ENCODE data around the gene SPOCD1. TPM values are rescaled to one million over a fixed set of nuclear protein-coding genes. Genes with fewer than 3 reads are reported as not detected.

Gene SPOCD1
- total RNA-seq, 2 experiments from 2014 or later, result 0.60 to 1.0 TPM

- Histone ChIP-seq H3K27ac (ENCODE audit: low read depth, low read length, poor library complexity, severe bottlenecking) (no peak overlapping the region), H3K4me1 (ENCODE audit: insufficient read depth, low read length, poor library complexity, severe bottlenecking) (peaks cover 25% of the 10 kb centered on the region), H3K4me3 (ENCODE audit: low read depth, low read length, poor library complexity, severe bottlenecking) (no peak overlapping the region), H2AFZ (ENCODE audit: low read length) (no peak overlapping the region), H3K9me3 (ENCODE audit: low read length) (no peaks in the 10 kb centered on the region), H3K4me2 (ENCODE audit: low read length) (0 out of 2 replicates have a peak overlapping the region, but pooled peaks have one; percentile 10), H3K36me3 (ENCODE audit: insufficient read depth, low read length) (no peaks in the 10 kb centered on the region), H4K20me1 (ENCODE audit: insufficient read depth, low read length) (peaks cover 4% of the 10 kb centered on the region; the same call in 1 of the 2 replicates), H3K9me2 (ENCODE audit: insufficient read depth, low read length) (no peaks in the 10 kb centered on the region), H3K79me2 (ENCODE audit: insufficient read depth, low read depth, low read length) (no peaks in the 10 kb centered on the region)
- ChIA-PET CTCF (ENCODE audit: unreplicated experiment) (no interaction called here), POLR2A (no interaction called here)
- TF ChIP-seq CTCF (conservative IDR thresholded peaks at IDR 0.05; ENCODE audit: low read length) (no peak), EZH2phosphoT487 (IDR thresholded peaks at IDR 0.05; ENCODE audit: borderline replicate concordance, low read depth, low read length) (no peak)
- BruUV-seq (replicated peaks), result no TSS peak
- intact Hi-C loops (cut with micrococcal nuclease; ENCODE audit: unreplicated experiment), result no loop called here
- DNase-seq (ENCODE audit: low spot score), result no peak
These were observed 63.6 kb downstream of the SPOCD1 start for GRCh38 chr1:31752258-31752657.

GRCh38 chr1:31751822-31752241 is 64.0 kb downstream of the SPOCD1 start:
- intact Hi-C loops (cut with micrococcal nuclease; ENCODE audit: unreplicated experiment), result no loop called here
- Histone ChIP-seq H3K4me3 (ENCODE audit: low read depth, low read length, poor library complexity, severe bottlenecking) (no peak overlapping the region), H3K4me2 (ENCODE audit: low read length) (0 out of 2 replicates have a peak overlapping the region, but pooled peaks have one; percentile 10), H3K36me3 (ENCODE audit: insufficient read depth, low read length) (no peaks in the 10 kb centered on the region), H3K4me1 (ENCODE audit: insufficient read depth, low read length, poor library complexity, severe bottlenecking) (peaks cover 29% of the 10 kb centered on the region), H3K9me3 (ENCODE audit: low read length) (no peaks in the 10 kb centered on the region), H3K27ac (ENCODE audit: low read depth, low read length, poor library complexity, severe bottlenecking) (no peak overlapping the region), H2AFZ (ENCODE audit: low read length) (no peak overlapping the region), H4K20me1 (ENCODE audit: insufficient read depth, low read length) (peaks cover 4% of the 10 kb centered on the region; the same call in 1 of the 2 replicates), H3K79me2 (ENCODE audit: insufficient read depth, low read depth, low read length) (no peaks in the 10 kb centered on the region), H3K9me2 (ENCODE audit: insufficient read depth, low read length) (no peaks in the 10 kb centered on the region)
- POLR2A ChIA-PET, result interaction anchor here (0.7 kb wide), 1 partner anchor 100 kb away, joined by 3 read pairs; no protein-coding TSS in a partner anchor
- TF ChIP-seq CTCF (conservative IDR thresholded peaks at IDR 0.05; ENCODE audit: low read length) (no peak), EZH2phosphoT487 (IDR thresholded peaks at IDR 0.05; ENCODE audit: borderline replicate concordance, low read depth, low read length) (no peak)
- CTCF ChIA-PET (ENCODE audit: unreplicated experiment), result no interaction called here
- DNase-seq (ENCODE audit: low spot score), result no peak
- BruUV-seq (replicated peaks), result no TSS peak

- Histone ChIP-seq H2AFZ (ENCODE audit: low read length) (no peak overlapping the region), H3K4me2 (ENCODE audit: low read length) (peak overlapping the region; percentile 3; the same call in 1 of the 2 replicates), H3K9me3 (ENCODE audit: low read length) (no peaks in the 10 kb centered on the region), H3K4me1 (ENCODE audit: insufficient read depth, low read length, poor library complexity, severe bottlenecking) (peaks cover 38% of the 10 kb centered on the region), H3K27ac (ENCODE audit: low read depth, low read length, poor library complexity, severe bottlenecking) (no peak overlapping the region), H3K4me3 (ENCODE audit: low read depth, low read length, poor library complexity, severe bottlenecking) (no peak overlapping the region), H3K79me2 (ENCODE audit: insufficient read depth, low read depth, low read length) (no peaks in the 10 kb centered on the region), H4K20me1 (ENCODE audit: insufficient read depth, low read length) (peaks cover 4% of the 10 kb centered on the region; the same call in 1 of the 2 replicates), H3K36me3 (ENCODE audit: insufficient read depth, low read length) (no peaks in the 10 kb centered on the region), H3K9me2 (ENCODE audit: insufficient read depth, low read length) (no peaks in the 10 kb centered on the region)
- ChIA-PET CTCF (ENCODE audit: unreplicated experiment) (no interaction called here), POLR2A (interaction anchor here (0.5 to 0.8 kb wide), 3 partner anchors 49 to 99 kb away, joined by 3 to 4 read pairs (median 3); no protein-coding TSS in a partner anchor)
- BruUV-seq (replicated peaks), result no TSS peak
- intact Hi-C loops (cut with micrococcal nuclease; ENCODE audit: unreplicated experiment), result no loop called here
- peak; percentile 57 for DNase-seq (ENCODE audit: low spot score)
- TF ChIP-seq EZH2phosphoT487 (IDR thresholded peaks at IDR 0.05; ENCODE audit: borderline replicate concordance, low read depth, low read length) (no peak), CTCF (conservative IDR thresholded peaks at IDR 0.05; ENCODE audit: low read length) (no peak)
These were observed 64.8 kb downstream of the SPOCD1 start for GRCh38 chr1:31750858-31751510.
